ENCODE measurements around the gene ARHGAP15. TPM values are rescaled to one million over a fixed set of nuclear protein-coding genes. Genes with fewer than 3 reads are reported as not detected.

The ARHGAP15 gene
- total RNA-seq, 1 donor from 2014 or later = 9.1 TPM

DNA sequence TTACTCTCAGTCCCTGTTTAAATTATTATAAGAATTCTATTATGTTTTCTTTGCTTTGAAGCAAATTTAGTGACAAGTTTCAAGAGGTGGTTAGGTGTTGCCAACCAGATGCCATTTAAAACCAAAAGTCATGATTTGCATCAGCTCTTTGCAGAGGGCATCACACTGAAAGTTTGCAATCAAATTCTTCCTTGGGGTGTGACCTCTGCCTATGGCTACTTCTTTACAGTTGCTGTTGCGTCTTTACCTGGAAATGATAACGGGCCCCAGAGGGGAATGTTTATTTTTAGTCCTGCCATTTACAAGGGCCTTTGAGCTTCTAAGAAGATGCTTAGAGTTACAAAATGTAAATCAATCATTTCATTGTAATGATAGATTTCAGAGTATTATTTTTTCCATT is 561.0 kb downstream of the ARHGAP15 start:
- Histone ChIP-seq H3K27me3 (no peaks in the 10 kb centered on the region), H3K4me3 (no peak overlapping the region), H3K9me3 (no peaks in the 10 kb centered on the region), H3K4me1 (no peaks in the 10 kb centered on the region), H3K36me3 (no peaks in the 10 kb centered on the region), H3K27ac (no peak overlapping the region)
- TF ChIP-seq POLR2AphosphoS5 (IDR thresholded peaks at IDR 0.05; ENCODE audit: insufficient read depth in 1 of 2, low read depth in 1 of 2) (no peak), POLR2A (IDR thresholded peaks at IDR 0.05) (no peak)
- TF ChIP-seq, protein P1, sequence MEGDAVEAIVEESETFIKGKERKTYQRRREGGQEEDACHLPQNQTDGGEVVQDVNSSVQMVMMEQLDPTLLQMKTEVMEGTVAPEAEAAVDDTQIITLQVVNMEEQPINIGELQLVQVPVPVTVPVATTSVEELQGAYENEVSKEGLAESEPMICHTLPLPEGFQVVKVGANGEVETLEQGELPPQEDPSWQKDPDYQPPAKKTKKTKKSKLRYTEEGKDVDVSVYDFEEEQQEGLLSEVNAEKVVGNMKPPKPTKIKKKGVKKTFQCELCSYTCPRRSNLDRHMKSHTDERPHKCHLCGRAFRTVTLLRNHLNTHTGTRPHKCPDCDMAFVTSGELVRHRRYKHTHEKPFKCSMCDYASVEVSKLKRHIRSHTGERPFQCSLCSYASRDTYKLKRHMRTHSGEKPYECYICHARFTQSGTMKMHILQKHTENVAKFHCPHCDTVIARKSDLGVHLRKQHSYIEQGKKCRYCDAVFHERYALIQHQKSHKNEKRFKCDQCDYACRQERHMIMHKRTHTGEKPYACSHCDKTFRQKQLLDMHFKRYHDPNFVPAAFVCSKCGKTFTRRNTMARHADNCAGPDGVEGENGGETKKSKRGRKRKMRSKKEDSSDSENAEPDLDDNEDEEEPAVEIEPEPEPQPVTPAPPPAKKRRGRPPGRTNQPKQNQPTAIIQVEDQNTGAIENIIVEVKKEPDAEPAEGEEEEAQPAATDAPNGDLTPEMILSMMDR (IDR thresholded peaks at IDR 0.05) = no peak
- intact Hi-C loops (cut with DNase I) = no loop called here
- no peak for DNase-seq (ENCODE audit: extremely low spot score in 2 of 2)

GRCh38 chr2:143691121-143691520 is 561.9 kb downstream of the ARHGAP15 start:
- intact Hi-C loops (cut with DNase I) = no loop called here
- no peak overlapping the region for H3K4me3 ChIP-seq
- H3K9me3 ChIP-seq = no peaks in the 10 kb centered on the region
- no peaks in the 10 kb centered on the region for H3K36me3 ChIP-seq
- no peak overlapping the region for H3K27ac ChIP-seq
- TF ChIP-seq, protein P1 (IDR thresholded peaks at IDR 0.05) = no peak
- TF ChIP-seq POLR2A (IDR thresholded peaks at IDR 0.05) = no peak
- DNase-seq (ENCODE audit: extremely low spot score in 2 of 2) = no peak
- no peaks in the 10 kb centered on the region for H3K27me3 ChIP-seq
- no peaks in the 10 kb centered on the region for H3K4me1 ChIP-seq

DNA sequence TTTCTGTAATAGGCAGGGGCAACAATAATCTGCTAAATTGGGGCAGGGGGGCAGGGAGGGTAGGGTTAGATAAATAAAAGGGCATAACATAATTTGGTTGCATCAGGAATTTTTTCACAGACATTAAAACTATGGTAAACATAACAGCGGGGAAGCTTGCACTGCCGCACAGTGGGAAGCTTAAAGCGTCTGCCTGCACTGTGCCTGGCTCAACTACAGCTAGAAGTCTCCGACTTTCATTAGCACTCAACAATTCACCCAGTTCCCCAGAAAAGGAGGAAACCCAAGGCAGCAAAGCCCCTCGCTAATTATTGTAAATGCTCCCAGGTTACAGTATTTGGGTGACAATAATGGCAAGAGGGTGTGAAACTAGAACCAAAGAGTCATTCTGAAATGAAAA is 562.9 kb downstream of the ARHGAP15 start:
- Histone ChIP-seq H3K27me3 (no peaks in the 10 kb centered on the region), H3K4me3 (no peak overlapping the region), H3K9me3 (no peaks in the 10 kb centered on the region), H3K36me3 (no peaks in the 10 kb centered on the region), H3K27ac (no peak overlapping the region), H3K4me1 (no peaks in the 10 kb centered on the region)
- TF ChIP-seq POLR2A (IDR thresholded peaks at IDR 0.05) = no peak
- TF ChIP-seq POLR2AphosphoS5 (IDR thresholded peaks at IDR 0.05; ENCODE audit: insufficient read depth in 1 of 2, low read depth in 1 of 2) = no peak
- TF ChIP-seq, protein P1 (IDR thresholded peaks at IDR 0.05) = no peak
- intact Hi-C loops (cut with DNase I) = no loop called here
- no peak for DNase-seq (ENCODE audit: extremely low spot score in 2 of 2)

DNA sequence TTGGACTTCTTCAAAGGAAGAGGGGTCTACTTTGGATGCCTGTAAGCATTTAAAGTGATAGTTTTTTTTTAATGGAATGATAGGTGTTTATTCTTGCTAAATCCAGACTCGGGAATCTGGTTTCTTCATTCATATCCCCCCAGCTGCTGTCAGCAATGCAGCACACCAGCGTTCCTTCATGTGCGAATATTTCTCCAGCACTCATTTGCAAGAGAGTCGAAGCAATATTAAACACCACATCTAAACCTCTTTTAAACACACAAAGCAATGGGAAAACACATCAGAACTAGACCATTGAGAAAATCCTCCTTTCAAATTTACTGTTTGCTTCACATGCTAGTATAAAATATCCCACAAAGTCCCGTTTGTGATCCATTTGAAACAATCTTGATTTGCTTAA is 563.7 kb downstream of the ARHGAP15 start:
- intact Hi-C loops (cut with DNase I) = no loop called here
- no peaks in the 10 kb centered on the region for H3K36me3 ChIP-seq
- H3K27ac ChIP-seq = no peak overlapping the region
- TF ChIP-seq, protein P1 (IDR thresholded peaks at IDR 0.05) = no peak
- TF ChIP-seq POLR2A (IDR thresholded peaks at IDR 0.05) (no peak), POLR2AphosphoS5 (IDR thresholded peaks at IDR 0.05; ENCODE audit: insufficient read depth in 1 of 2, low read depth in 1 of 2) (no peak)
- H3K4me3 ChIP-seq = no peak overlapping the region
- DNase-seq (ENCODE audit: extremely low spot score in 2 of 2) = no peak
- H3K9me3 ChIP-seq = no peaks in the 10 kb centered on the region
- H3K27me3 ChIP-seq = no peaks in the 10 kb centered on the region
- no peaks in the 10 kb centered on the region for H3K4me1 ChIP-seq

DNA sequence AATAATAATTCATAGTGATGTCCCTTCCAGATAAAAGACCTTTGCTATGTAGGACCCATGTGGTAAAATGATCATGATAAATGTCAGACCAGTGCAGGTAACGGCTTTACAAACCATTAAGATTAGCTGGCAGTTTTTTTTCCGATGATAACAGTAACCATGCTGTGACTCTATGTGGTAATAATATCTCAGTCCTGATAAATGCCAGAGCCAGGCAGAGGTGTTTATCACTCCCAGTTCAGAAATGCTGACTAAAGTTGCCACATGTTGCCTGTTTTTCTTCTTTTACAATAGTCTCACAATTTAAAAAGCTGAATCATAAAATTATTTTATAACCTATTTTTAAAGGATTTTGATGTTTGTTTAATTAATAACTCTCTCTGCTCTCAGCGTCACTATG is 565.1 kb downstream of the ARHGAP15 start:
- no peak for DNase-seq (ENCODE audit: extremely low spot score in 2 of 2)
- no peaks in the 10 kb centered on the region for H3K4me1 ChIP-seq
- no peaks in the 10 kb centered on the region for H3K36me3 ChIP-seq
- H3K4me3 ChIP-seq = no peak overlapping the region
- no peak overlapping the region for H3K27ac ChIP-seq
- H3K27me3 ChIP-seq = no peaks in the 10 kb centered on the region
- intact Hi-C loops (cut with DNase I) = no loop called here
- TF ChIP-seq, protein P1 (IDR thresholded peaks at IDR 0.05) = no peak
- TF ChIP-seq POLR2AphosphoS5 (IDR thresholded peaks at IDR 0.05; ENCODE audit: insufficient read depth in 1 of 2, low read depth in 1 of 2) (no peak), POLR2A (IDR thresholded peaks at IDR 0.05) (no peak)
- no peaks in the 10 kb centered on the region for H3K9me3 ChIP-seq

Measured in vagina (tissue), 2 donors.